Stimulated activated effector memory CD8-positive, alpha-beta T cell treated with anti-CD3 and anti-CD28 coated beads, Interleukin-12 subunit alpha, Interleukin-12 subunit beta, amount 100 ng/mL, for 72 hours (primary cell): Measurements from ENCODE around the gene ADM2.

ENCODE experiments used
- ATAC-seq: fragments of 150-1000 bp; cut with Tn5 transposase; 2 replicates; pipeline ENCODE4 v1.10.0; 2021
- DNase-seq, 2 donors: peaks; one replicate each; pipeline ENCODE4 v3.0.0; 2021 to 2022; ENCODE audit warnings: low spot score in 2 of 2
- H3K27ac Mint-ChIP-seq: one replicate; pipeline ENCODE4 v1.8.0; 2022; ENCODE audit warnings: mild to moderate bottlenecking, mixed read lengths
- H3K36me3 Mint-ChIP-seq: one replicate; pipeline ENCODE4 v1.8.0; 2022; ENCODE audit warnings: mild to moderate bottlenecking, mixed read lengths
- H3K4me1 Mint-ChIP-seq: one replicate; pipeline ENCODE4 v1.8.0; 2022; ENCODE audit warnings: mixed read lengths
- H3K4me3 Mint-ChIP-seq: one replicate; pipeline ENCODE4 v1.8.0; 2022; ENCODE audit warnings: mild to moderate bottlenecking, mixed read lengths
- H3K9me3 Mint-ChIP-seq: one replicate; pipeline ENCODE4 v1.8.0; 2022; ENCODE audit warnings: mixed read lengths

The ADM2 gene

GRCh38 chr22:50502628-50503474 is 21.5 kb downstream of the ADM2 start:
- H3K36me3 Mint-ChIP-seq, result peaks cover 20% of the 10 kb centered on the region
- no peak overlapping the region for H3K27ac Mint-ChIP-seq
- ATAC-seq (no peak), DNase-seq (no peak)
- no peaks in the 10 kb centered on the region for H3K9me3 Mint-ChIP-seq
- H3K4me1 Mint-ChIP-seq, result peaks cover 16% of the 10 kb centered on the region
- H3K4me3 Mint-ChIP-seq, result no peak overlapping the region

GRCh38 chr22:50503475-50504145 is 22.3 kb downstream of the ADM2 start:
- DNase-seq, result no peak
- Mint-ChIP-seq H3K27ac (no peak overlapping the region), H3K4me3 (no peak overlapping the region), H3K9me3 (no peaks in the 10 kb centered on the region), H3K4me1 (peaks cover 9% of the 10 kb centered on the region), H3K36me3 (peaks cover 28% of the 10 kb centered on the region)
- no peak for ATAC-seq

- no peak for ATAC-seq
- peaks cover 33% of the 10 kb centered on the region for H3K36me3 Mint-ChIP-seq
- no peak overlapping the region for H3K4me3 Mint-ChIP-seq
Observed at GRCh38 chr22:50504369-50505211, 23.2 kb downstream of the ADM2 start.

DNA sequence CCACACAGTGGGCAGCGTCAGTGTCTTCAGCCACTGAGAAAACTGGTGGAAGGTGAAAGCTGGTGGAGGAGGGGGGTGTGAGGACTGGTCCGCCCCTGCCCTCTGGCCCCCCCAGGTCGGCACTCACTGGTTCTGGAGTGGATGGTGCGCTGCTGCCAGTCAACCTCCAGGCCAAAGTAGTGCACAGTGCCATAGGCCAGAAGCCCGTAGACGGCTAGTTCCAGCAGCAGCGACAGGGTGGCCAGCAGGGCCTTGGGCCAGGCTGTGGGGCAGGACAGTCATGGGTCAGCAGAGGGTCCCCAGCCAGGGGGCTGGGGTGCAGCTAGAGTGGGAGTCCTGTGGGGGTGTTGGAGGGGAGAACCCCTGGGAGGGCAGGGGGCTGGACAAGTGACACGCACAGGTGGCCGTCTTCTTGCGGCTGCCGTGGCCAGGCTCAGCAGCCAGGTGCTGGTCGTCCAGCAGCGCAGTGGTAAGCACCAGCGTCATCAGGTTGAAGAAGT is 24.0 kb downstream of the ADM2 start:
- ATAC-seq (no peak), DNase-seq (no peak)
- H3K9me3 Mint-ChIP-seq, result no peaks in the 10 kb centered on the region
- no peak overlapping the region for H3K27ac Mint-ChIP-seq
- peak overlapping the region; percentile 96 for H3K4me3 Mint-ChIP-seq
- H3K36me3 Mint-ChIP-seq, result peaks cover 41% of the 10 kb centered on the region
- peaks cover 21% of the 10 kb centered on the region for H3K4me1 Mint-ChIP-seq

More at GRCh38 chr22:50504369-50505211, 23.2 kb downstream of the ADM2 start:
- Mint-ChIP-seq H3K27ac (no peak overlapping the region), H3K9me3 (no peaks in the 10 kb centered on the region), H3K4me1 (peaks cover 18% of the 10 kb centered on the region)
- no peak for DNase-seq

DNA sequence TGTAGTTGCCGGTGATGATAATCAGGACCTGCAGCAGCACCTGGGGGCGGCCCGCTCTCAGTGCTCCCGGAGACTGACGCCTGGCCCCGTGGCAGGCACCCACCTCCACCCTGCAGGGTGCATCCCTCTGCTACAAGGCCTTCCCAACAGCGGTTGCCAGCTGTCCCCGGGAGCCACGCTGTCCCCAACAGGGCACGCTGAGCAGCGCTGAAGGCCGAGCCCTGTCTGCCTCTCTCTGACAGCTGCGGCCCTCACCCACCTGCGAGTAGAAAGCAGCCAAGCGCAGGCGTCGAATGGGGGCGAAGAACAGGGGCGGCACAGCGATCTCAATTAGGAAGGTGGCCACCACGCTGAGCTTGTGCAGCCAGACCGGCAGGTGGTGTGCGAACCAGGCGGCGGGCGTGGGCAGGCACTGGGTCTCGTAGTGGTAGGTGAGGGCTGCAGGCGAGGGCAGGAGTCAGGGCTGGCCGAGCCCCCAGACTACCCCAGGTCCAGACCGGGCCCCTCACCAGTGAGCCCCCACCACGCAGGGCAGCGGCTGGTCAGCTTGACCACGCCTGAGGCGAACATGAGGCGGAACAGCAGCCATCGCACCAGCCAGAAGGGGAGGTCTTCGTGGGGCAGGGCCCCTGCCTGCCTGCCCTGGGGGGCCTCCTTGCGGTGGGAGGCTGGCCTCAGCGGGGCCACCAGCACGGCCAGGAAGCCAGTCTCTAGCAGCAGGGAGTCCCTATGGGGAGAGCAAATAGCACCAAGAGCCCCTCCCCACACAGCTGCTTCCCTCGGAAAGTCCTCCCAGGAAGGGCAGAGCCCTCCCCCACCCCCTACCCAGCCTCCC is 24.6 kb downstream of the ADM2 start:
- peak overlapping the region; percentile 96 for H3K4me3 Mint-ChIP-seq
- H3K9me3 Mint-ChIP-seq, result no peaks in the 10 kb centered on the region
- peaks cover 47% of the 10 kb centered on the region for H3K36me3 Mint-ChIP-seq
- H3K4me1 Mint-ChIP-seq, result peaks cover 21% of the 10 kb centered on the region
- peak in 1 of 2 donors; percentile 55 for DNase-seq
- no peak for ATAC-seq
- no peak overlapping the region for H3K27ac Mint-ChIP-seq

DNA sequence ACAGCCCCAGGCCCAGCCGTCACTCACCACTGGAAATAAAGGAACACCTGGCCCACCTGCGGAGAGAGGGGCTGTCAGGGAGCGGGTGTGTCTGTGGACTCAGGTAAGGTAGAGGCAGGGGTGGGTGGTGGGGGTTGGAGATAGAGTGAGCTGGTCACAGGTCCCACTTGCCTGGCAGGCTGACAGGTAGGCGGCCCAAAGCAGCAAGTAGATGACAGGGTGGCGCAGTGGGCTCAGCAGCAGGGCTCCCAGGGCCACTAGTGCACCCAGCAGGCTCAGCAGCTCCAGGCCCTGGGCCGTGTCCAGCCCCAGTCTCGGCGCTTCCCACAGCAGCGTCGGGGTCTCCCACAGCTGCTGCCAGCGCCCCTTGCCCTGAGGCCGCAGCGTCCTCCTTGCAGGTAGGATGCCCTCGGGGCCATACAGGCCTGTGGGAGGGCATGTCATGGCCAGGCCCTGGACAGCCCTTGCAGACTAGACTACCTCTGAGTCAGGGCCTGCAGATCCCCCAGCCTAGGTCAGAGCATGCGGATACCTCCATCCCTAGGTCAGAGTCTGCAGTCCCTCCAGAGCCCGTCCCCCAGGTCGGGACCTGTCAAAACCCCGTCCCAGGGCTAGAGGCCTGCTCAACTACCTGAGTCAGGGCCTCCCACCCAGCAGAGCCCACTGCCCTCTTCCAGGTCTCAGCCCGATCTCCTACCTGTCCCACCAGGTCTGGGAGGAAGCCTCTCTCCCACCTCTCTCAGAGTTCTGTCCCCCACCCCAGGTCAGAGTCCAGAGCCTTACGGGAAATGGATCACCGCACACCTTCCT is 25.5 kb downstream of the ADM2 start:
- no peaks in the 10 kb centered on the region for H3K9me3 Mint-ChIP-seq
- peaks cover 21% of the 10 kb centered on the region for H3K4me1 Mint-ChIP-seq
- peak in 1 of 2 donors; percentile 52 for DNase-seq
- peak; percentile 1 for ATAC-seq
- peaks cover 56% of the 10 kb centered on the region for H3K36me3 Mint-ChIP-seq
- H3K27ac Mint-ChIP-seq, result peak overlapping the region; percentile 97
- H3K4me3 Mint-ChIP-seq, result peak overlapping the region; percentile 96

- Mint-ChIP-seq H3K27ac (peak within 1 kb of the TSS; percentile 97), H3K36me3 (peaks cover 63% of the 10 kb centered on the region), H3K4me3 (peak within 1 kb of the TSS; percentile 96), H3K4me1 (peaks cover 26% of the 10 kb centered on the region), H3K9me3 (no peaks in the 10 kb centered on the region)
- ATAC-seq (peak; percentile 82), DNase-seq (peak; percentile 86 to 92)
Observed at GRCh38 chr22:50507421-50507990, 26.2 kb downstream of the ADM2 start, which contains the start of gene LMF2. Gene LMF2, minus strand, starts transcription at chr22:50507702. Its CDS starts 27 bp downstream, at chr22:50507675.

- peak within 1 kb of the TSS; percentile 96 for H3K4me3 Mint-ChIP-seq
- peaks cover 64% of the 10 kb centered on the region for H3K36me3 Mint-ChIP-seq
- DNase-seq, result peak; percentile 99
- no peaks in the 10 kb centered on the region for H3K9me3 Mint-ChIP-seq
- H3K4me1 Mint-ChIP-seq, result peaks cover 27% of the 10 kb centered on the region
- peak within 1 kb of the TSS; percentile 97 for H3K27ac Mint-ChIP-seq
- ATAC-seq, result peak; percentile 75
Observed at GRCh38 chr22:50507991-50508884, 26.9 kb downstream of the ADM2 start, which contains the start of gene NCAPH2. Gene NCAPH2, plus strand, starts transcription at chr22:50508224. Its CDS starts 114 bp downstream, at chr22:50508338.

DNA sequence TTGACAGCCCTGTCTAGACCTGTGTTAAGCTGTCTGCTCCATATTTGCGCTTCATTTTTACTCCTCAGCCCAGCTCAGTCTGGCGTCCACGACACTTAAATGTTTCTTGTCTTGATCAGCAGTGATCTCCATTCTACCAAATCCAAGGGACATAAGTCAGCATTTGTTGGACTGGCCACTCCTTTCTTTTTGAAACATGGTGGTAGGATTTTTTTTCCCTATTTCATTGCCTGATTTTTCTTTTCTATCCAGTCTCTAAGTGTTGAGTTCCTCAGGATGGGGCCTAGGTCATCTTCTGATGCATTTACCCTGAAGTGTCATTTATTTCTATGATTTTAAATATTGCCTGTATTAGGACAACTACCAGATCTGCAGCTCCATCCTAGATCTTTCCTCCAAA is 27.6 kb downstream of the ADM2 start:
- H3K9me3 Mint-ChIP-seq, result no peaks in the 10 kb centered on the region
- H3K4me3 Mint-ChIP-seq, result peak overlapping the region; percentile 96
- peak overlapping the region; percentile 97 for H3K27ac Mint-ChIP-seq
- no peak for ATAC-seq
- no peak for DNase-seq
- peaks cover 32% of the 10 kb centered on the region for H3K4me1 Mint-ChIP-seq
- peaks cover 64% of the 10 kb centered on the region for H3K36me3 Mint-ChIP-seq

- Mint-ChIP-seq H3K9me3 (no peaks in the 10 kb centered on the region), H3K27ac (no peak overlapping the region), H3K4me3 (no peak overlapping the region), H3K4me1 (peaks cover 44% of the 10 kb centered on the region), H3K36me3 (peaks cover 87% of the 10 kb centered on the region)
- no peak for ATAC-seq
- no peak for DNase-seq
Observed at GRCh38 chr22:50513175-50513574, 31.8 kb downstream of the ADM2 start.

GRCh38 chr22:50516068-50516467 is 34.7 kb downstream of the ADM2 start:
- ATAC-seq (no peak), DNase-seq (no peak)
- H3K27ac Mint-ChIP-seq, result no peak overlapping the region
- no peak overlapping the region for H3K4me3 Mint-ChIP-seq
- H3K36me3 Mint-ChIP-seq, result peaks cover 86% of the 10 kb centered on the region
- no peaks in the 10 kb centered on the region for H3K9me3 Mint-ChIP-seq
- peaks cover 30% of the 10 kb centered on the region for H3K4me1 Mint-ChIP-seq

DNA sequence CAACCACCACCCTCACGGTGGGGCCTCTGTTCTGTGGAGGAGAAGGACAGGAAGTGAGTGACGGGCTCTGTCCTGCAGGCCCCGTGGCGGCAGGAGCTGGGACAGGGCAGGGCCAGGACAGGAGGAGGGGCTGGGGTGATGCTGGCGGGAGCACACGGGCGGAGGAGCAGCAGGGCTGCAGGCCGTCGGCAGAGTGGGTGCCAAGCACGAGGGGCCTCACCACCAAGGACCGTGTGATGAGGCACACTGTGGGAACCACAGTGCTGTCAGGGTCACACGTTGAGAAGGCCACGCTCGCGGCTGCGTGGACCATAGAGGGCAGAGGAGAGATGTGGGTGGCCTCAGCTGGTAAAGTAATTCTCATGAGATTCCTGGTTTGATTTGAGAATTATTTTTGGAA is 35.5 kb downstream of the ADM2 start:
- peaks cover 30% of the 10 kb centered on the region for H3K4me1 Mint-ChIP-seq
- peaks cover 86% of the 10 kb centered on the region for H3K36me3 Mint-ChIP-seq
- no peaks in the 10 kb centered on the region for H3K9me3 Mint-ChIP-seq
- H3K27ac Mint-ChIP-seq, result no peak overlapping the region
- no peak overlapping the region for H3K4me3 Mint-ChIP-seq
- no peak for DNase-seq
- no peak for ATAC-seq
